Sigmoid colon (tissue), 7 donors: ENCODE measurements around the gene BLTP3B. TPM values are rescaled to one million over a fixed set of nuclear protein-coding genes. Genes with fewer than 3 reads are reported as not detected.

ENCODE experiments used
- DNase-seq: peaks from one replicate; pipeline ENCODE4 v3.0.0-alpha.2; 2019
- H3K27ac ChIP-seq, 4 donors: fragments of 200-600 bp; sonication (generic); one replicate each; pipeline ENCODE4 v1.5.1; 2016 to 2019; ENCODE audit warnings: mild to moderate bottlenecking in 1 of 4
- H3K27me3 ChIP-seq, 3 donors: fragments of 200-600 bp; sonication (generic); one replicate each; pipeline ENCODE4 v1.5.1; 2019; ENCODE audit warnings: mild to moderate bottlenecking in 1 of 3
- H3K36me3 ChIP-seq, 4 donors: fragments of 200-600 bp; sonication (generic); one replicate each; pipeline ENCODE4 v1.5.1; 2016 to 2019
- H3K4me1 ChIP-seq, 4 donors: fragments of 200-600 bp; sonication (generic); one replicate each; pipeline ENCODE4 v1.5.1; 2017 to 2019
- H3K4me3 ChIP-seq, 4 donors: fragments of 200-600 bp; sonication (generic); one replicate each; pipeline ENCODE4 v1.5.1; 2017 to 2019; ENCODE audit warnings: mild to moderate bottlenecking in 2 of 4, moderate library complexity in 1 of 4
- H3K9me3 ChIP-seq, 4 donors: fragments of 200-600 bp in 3 of 4; sonication (generic) in 3 of 4; one replicate each; pipeline versions ENCODE4 v1.5.1 to v1.6.1; 2013 to 2019
- CTCF ChIP-seq, 4 experiments: fragments of 450-650 bp in 3 of 4; fragments of 200-600 bp in 1 of 4; IDR thresholded peaks; one replicate each; pipeline ENCODE4 v1.5.1; 2016 to 2019; ENCODE audit warnings: antibody characterized with exemption in 4 of 4, mild to moderate bottlenecking in 3 of 4, moderate library complexity in 2 of 4
- EP300 ChIP-seq, 4 donors: sonication (generic); formaldehyde crosslinking; IDR thresholded peaks; one replicate each; pipeline ENCODE4 v1.6.1; 2017; ENCODE audit warnings: antibody characterized with exemption in 4 of 4
- POLR2A ChIP-seq, 2 donors: fragments of 450-650 bp; IDR thresholded peaks; one replicate each; pipeline ENCODE4 v1.6.1; 2016; ENCODE audit warnings: antibody characterized with exemption in 2 of 2, mild to moderate bottlenecking in 2 of 2, moderate library complexity in 2 of 2
- POLR2AphosphoS5 ChIP-seq, 4 donors: sonication (generic); formaldehyde crosslinking; IDR thresholded peaks; one replicate each; pipeline ENCODE4 v1.6.1; 2017; ENCODE audit warnings: antibody characterized with exemption in 4 of 4
- whole genome bisulfite sequencing, 2 donors: extraction: QIAGEN DNeasy Blood & Tissue Kit; methylation state at CpG; one replicate each; pipeline ENCODE4 v1.1.7; 2013; 5-methylcytosine and 5-hydroxymethylcytosine counted together
- intact Hi-C: fragments of 100-400 bp; cut with DNase I; formaldehyde crosslinking; loops from one replicate; pipeline ENCODE4 v1.15.1; 2023
- polyA plus RNA-seq, 3 donors: library from polyadenylated mRNA; stranded (reverse); fragments of 200-250 nt; gene quantifications; one replicate each; pipeline ENCODE4 v1.2.3, GENCODE V29; 2013
- total RNA-seq, 4 donors: library from RNA; depleted of rRNA; stranded (reverse); fragments of >200 nt; gene quantifications; one replicate each; pipeline ENCODE4 v1.1.0, GENCODE V29; 2016
- donor health status: healthy with polysubstance abuse.
- donor health status: Bipolar disorder and iron deficiency.
- donor health status: healthy.

Gene BLTP3B
- total and polyA plus RNA-seq, 7 donors, result 6.0 to 41.7 (median 33.3) TPM

DNA sequence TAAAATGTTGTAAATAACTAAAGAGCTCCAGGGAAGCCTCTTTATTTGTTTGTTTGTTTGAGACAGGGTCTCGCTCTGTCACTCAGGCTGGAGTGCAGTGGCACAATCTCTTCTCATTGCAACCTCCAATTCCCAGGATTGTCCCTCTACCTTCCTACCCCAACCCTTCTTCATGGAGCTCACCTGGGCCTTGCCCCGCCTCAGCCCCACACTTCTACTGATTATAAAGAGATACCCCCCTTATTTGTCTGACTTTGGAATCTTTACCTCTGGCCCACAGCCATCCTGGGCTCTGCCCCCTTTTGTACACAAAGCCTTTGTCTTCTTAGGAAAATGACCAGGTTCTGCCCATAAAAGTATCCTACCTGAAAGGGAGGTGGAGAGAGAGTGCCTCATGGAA lies 9.1 kb upstream of the BLTP3B start:
- intact Hi-C loops, result no loop called here
- TF ChIP-seq POLR2A (IDR thresholded peaks at IDR 0.05) (no peak), POLR2AphosphoS5 (IDR thresholded peaks at IDR 0.05) (no peak), EP300 (IDR thresholded peaks at IDR 0.05) (no peak), CTCF (IDR thresholded peaks at IDR 0.05) (no peak)
- no peak overlapping the region for H3K4me3 ChIP-seq
- no peaks in the 10 kb centered on the region for H3K4me1 ChIP-seq
- no peaks in the 10 kb centered on the region for H3K27me3 ChIP-seq
- DNase-seq, result no peak
- WGBS, 2 donors, result 65 to 88% methylated on average over 2 of the region's 2 CpGs
- no peaks in the 10 kb centered on the region for H3K36me3 ChIP-seq
- no peaks in the 10 kb centered on the region for H3K9me3 ChIP-seq
- no peak overlapping the region for H3K27ac ChIP-seq

DNA sequence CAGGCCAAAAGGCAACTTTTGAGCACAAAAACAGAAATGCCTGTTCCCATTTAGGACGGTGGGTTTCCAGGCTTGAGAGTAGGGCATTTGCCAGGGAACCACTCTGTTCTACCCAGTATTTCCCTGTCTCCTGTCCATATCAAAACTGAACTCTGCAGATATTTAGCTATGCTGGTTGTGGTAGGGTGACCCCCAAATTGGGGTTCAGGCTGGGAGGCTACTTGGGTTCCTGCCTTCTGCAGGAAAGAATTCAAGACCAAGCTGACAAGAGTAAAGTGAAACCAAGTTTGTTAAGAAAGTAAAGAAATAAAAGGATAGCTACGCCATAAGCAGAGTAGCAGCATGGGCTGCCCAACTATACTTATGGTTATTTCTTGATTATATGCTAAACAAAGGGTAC lies 3.6 kb upstream of the BLTP3B start:
- WGBS, 2 donors, result 96% methylated on average over 2 of the region's 2 CpGs
- H3K27me3 ChIP-seq, result no peaks in the 10 kb centered on the region
- intact Hi-C loops, result no loop called here
- peaks cover 0 to 7% (median 3%) of the 10 kb centered on the region in 4 donors for H3K4me1 ChIP-seq
- no peaks in the 10 kb centered on the region for H3K36me3 ChIP-seq
- no peak for DNase-seq
- H3K4me3 ChIP-seq, result no peak overlapping the region
- TF ChIP-seq POLR2A (IDR thresholded peaks at IDR 0.05) (no peak), POLR2AphosphoS5 (IDR thresholded peaks at IDR 0.05) (no peak), CTCF (IDR thresholded peaks at IDR 0.05) (no peak), EP300 (IDR thresholded peaks at IDR 0.05) (no peak)
- H3K27ac ChIP-seq, result no peak overlapping the region
- H3K9me3 ChIP-seq, result no peaks in the 10 kb centered on the region

- intact Hi-C loops, result no loop called here
- Histone ChIP-seq H3K27me3 (no peaks in the 10 kb centered on the region), H3K9me3 (no peaks in the 10 kb centered on the region), H3K4me1 (peaks cover 0 to 13% (median 6%) of the 10 kb centered on the region in 4 donors), H3K4me3 (no peak overlapping the region), H3K27ac (no peak overlapping the region), H3K36me3 (no peaks in the 10 kb centered on the region)
- peak; percentile 53 for DNase-seq
- TF ChIP-seq EP300 (IDR thresholded peaks at IDR 0.05) (no peak), CTCF (IDR thresholded peaks at IDR 0.05) (no peak), POLR2A (IDR thresholded peaks at IDR 0.05) (no peak), POLR2AphosphoS5 (IDR thresholded peaks at IDR 0.05) (no peak)
- WGBS, 2 donors, result 95 to 96% methylated on average over 7 of the region's 7 CpGs
These were observed 3.0 kb upstream of the BLTP3B start for GRCh38 chr12:100145643-100146042.

DNA sequence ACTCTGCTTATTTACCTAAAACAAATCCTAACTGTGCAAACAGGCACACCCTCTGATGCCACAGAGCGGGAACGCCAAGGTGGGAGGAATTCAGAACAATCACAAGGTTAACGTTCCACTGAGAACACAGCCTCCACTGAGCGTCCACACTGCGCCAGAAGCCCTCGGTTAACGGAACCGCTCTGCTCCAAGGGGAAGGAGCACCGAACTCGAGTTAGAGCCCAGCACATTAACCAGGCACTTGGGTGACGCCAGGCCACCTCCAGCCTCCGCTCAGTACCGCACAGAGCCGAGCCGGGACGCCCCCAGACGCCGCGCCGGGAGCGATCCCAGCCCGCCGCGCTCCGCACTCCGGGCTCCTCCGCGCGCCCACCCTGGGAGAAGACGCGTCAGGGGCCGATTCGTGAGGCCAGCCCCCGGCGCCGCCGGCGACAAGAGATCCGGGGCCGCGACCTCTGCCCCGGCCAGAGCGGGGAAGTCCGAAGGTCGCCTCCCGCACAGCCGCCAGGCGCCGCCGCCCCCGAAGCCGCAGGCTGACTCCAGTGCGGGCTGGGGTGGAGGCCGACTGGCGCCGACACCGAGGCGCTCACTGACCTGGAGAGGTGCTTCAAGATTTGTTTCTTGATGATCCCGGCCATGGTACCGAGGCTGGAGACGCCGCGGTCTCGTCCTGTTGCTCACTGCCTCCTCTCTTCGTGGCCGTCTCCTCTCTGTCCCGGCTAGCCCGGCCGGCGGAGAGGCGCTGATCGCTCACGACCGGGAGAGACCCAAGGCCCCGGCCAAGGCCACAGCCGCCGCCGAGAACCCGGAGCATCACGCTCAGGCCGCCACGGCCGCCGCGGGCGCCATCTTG lies 450 bp downstream of the BLTP3B start:
- H3K9me3 ChIP-seq, result no peaks in the 10 kb centered on the region
- no peaks in the 10 kb centered on the region for H3K36me3 ChIP-seq
- peak overlapping the region; percentile 94 to 100 (median 100) for H3K27ac ChIP-seq
- TF ChIP-seq POLR2AphosphoS5 (IDR thresholded peaks at IDR 0.05) (peak; percentile 72 to 88 (median 82)), POLR2A (IDR thresholded peaks at IDR 0.05) (peak; percentile 58 to 59), EP300 (IDR thresholded peaks at IDR 0.05) (no peak)
- DNase-seq, result peak; percentile 74
- H3K4me1 ChIP-seq, result peaks cover 0 to 33% (median 31%) of the 10 kb centered on the region in 4 donors
- H3K27me3 ChIP-seq, result no peaks in the 10 kb centered on the region
- H3K4me3 ChIP-seq, result peak overlapping the region; percentile 76 to 99 (median 94)
- WGBS, 2 donors, result 0% methylated on average over 86 of the region's 86 CpGs
- intact Hi-C loops, result loop anchor here (2.0 to 5.0 kb wide), 3 partner anchors 59 to 430 kb away; partner anchors contain the start of genes ACTR6, DEPDC4, GAS2L3 and SCYL2

GRCh38 chr12:100141666-100141997 lies 1.0 kb downstream of the BLTP3B start:
- Histone ChIP-seq H3K4me3 (peak overlapping the region; percentile 76 to 99 (median 94)), H3K27ac (peak overlapping the region; percentile 94 to 100 (median 100)), H3K4me1 (peaks cover 0 to 33% (median 31%) of the 10 kb centered on the region in 4 donors), H3K36me3 (no peaks in the 10 kb centered on the region), H3K9me3 (no peaks in the 10 kb centered on the region), H3K27me3 (no peaks in the 10 kb centered on the region)
- intact Hi-C loops, result loop anchor here (5.0 kb wide), 1 partner anchor 431 kb away; the partner anchor contains the start of gene GAS2L3
- peak in 2 of 4 donors; percentile 45 to 69 for TF ChIP-seq POLR2AphosphoS5 (IDR thresholded peaks at IDR 0.05)
- no peak for TF ChIP-seq POLR2A (IDR thresholded peaks at IDR 0.05)
- peak; percentile 62 for DNase-seq
- 2 to 13% methylated on average over 6 of the region's 6 CpGs for WGBS, 2 donors
